LHCN-M2 (cell line): Measurements from ENCODE around the gene DUSP8. TPM values are rescaled to one million over a fixed set of nuclear protein-coding genes. Genes with fewer than 3 reads are reported as not detected.
A peak's percentile ranks its signal among the peaks of the same experiment; 100 is the strongest.
"Not testable (repeated sequence)": the region's sequence is repeated elsewhere in the genome, so short reads cannot be mapped to it uniquely, and the experiment has no call there.

Experiments used
- DNase-seq: peaks from one replicate; pipeline ENCODE4 v3.0.0-alpha.2; 2012; ENCODE audit warnings: low read depth
- total RNA-seq: library from RNA; depleted of rRNA; stranded (reverse); fragments of >200 nt; gene quantifications from 2 replicates; pipeline ENCODE4 v1.2.3, GENCODE V29; 2014

The DUSP8 gene
- total RNA-seq, 1 experiment from 2014 or later = not detected

GRCh38 chr11:1516273-1517067, 55.6 kb downstream of the DUSP8 start:
- DNase-seq = no peak

GRCh38 chr11:1515082-1516060, 56.7 kb downstream of the DUSP8 start:
- DNase-seq = peak; percentile 21

GRCh38 chr11:1514336-1515061, 57.6 kb downstream of the DUSP8 start:
- DNase-seq = no peak

- DNase-seq = no peak
Observed at GRCh38 chr11:1513326-1514296, 58.5 kb downstream of the DUSP8 start.

- not testable (repeated sequence) for DNase-seq
Observed at GRCh38 chr11:1512531-1513258, 59.4 kb downstream of the DUSP8 start.

- no peak for DNase-seq
Observed at GRCh38 chr11:1511937-1512496, 60.1 kb downstream of the DUSP8 start.

GRCh38 chr11:1510928-1511327, 61.1 kb downstream of the DUSP8 start:
- DNase-seq = no peak

- not testable (repeated sequence) for DNase-seq
Observed at GRCh38 chr11:1510351-1510750, 61.7 kb downstream of the DUSP8 start.

GRCh38 chr11:1509626-1510255, 62.3 kb downstream of the DUSP8 start:
- DNase-seq = no peak

- DNase-seq = no peak
Observed at GRCh38 chr11:1508986-1509385, 63.1 kb downstream of the DUSP8 start.

GRCh38 chr11:1508491-1508891, 63.6 kb downstream of the DUSP8 start:
- no peak for DNase-seq

GRCh38 chr11:1507381-1508140, 64.5 kb downstream of the DUSP8 start:
- no peak for DNase-seq

GRCh38 chr11:1506981-1507380, 65.1 kb downstream of the DUSP8 start:
- no peak for DNase-seq

GRCh38 chr11:1505480-1505879, 66.6 kb downstream of the DUSP8 start:
- DNase-seq = no peak

GRCh38 chr11:1504581-1505290, 67.3 kb downstream of the DUSP8 start:
- no peak for DNase-seq

- DNase-seq = no peak
Observed at GRCh38 chr11:1504138-1504537, 67.9 kb downstream of the DUSP8 start.
